Keratinocyte (primary cell): Measurements from ENCODE around the gene TMEM33.

Source experiments
- EZH2 ChIP-seq: IDR thresholded peaks from one replicate; pipeline ENCODE4 v1.6.1; 2012; ENCODE audit warnings: inconsistent platforms, mild to moderate bottlenecking, low read length, moderate library complexity
- TF ChIP-seq, protein P1 (sequence below), 3 experiments: IDR thresholded peaks in 1 of 3; conservative IDR thresholded peaks in 1 of 3; optimal IDR thresholded peaks in 1 of 3; 2 replicates in 2 of 3; 3 replicates in 1 of 3; pipeline versions ENCODE3 to v1.5.1; 2011; ENCODE audit warnings: low read length in 3 of 3, mild to moderate bottlenecking in 3 of 3, moderate library complexity in 2 of 3, control low read depth in 1 of 3, inconsistent platforms in 1 of 3; ENCODE audit not compliant: insufficient read depth in 2 of 3; ENCODE audit errors: extremely low read depth in 1 of 3

DNA sequence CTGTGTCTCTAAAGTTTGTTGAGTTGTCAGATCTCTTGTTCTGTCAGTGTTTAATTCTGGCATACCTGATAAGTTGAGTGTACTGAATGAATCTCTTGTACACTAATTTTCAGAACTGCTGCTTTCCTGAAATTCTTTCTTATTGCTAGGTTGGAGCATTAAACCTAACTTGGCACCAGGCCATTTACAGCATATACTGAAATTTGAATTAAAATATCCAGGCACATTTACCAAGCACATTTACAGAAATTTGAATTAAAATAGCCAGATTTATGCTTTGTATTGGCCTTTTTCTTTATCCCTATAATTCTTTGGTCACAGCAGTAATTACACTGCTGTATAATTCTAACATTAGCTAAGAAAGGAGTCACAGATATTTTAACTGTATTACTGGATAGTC is 8.9 kb downstream of the TMEM33 start:
- TF ChIP-seq, protein P1, sequence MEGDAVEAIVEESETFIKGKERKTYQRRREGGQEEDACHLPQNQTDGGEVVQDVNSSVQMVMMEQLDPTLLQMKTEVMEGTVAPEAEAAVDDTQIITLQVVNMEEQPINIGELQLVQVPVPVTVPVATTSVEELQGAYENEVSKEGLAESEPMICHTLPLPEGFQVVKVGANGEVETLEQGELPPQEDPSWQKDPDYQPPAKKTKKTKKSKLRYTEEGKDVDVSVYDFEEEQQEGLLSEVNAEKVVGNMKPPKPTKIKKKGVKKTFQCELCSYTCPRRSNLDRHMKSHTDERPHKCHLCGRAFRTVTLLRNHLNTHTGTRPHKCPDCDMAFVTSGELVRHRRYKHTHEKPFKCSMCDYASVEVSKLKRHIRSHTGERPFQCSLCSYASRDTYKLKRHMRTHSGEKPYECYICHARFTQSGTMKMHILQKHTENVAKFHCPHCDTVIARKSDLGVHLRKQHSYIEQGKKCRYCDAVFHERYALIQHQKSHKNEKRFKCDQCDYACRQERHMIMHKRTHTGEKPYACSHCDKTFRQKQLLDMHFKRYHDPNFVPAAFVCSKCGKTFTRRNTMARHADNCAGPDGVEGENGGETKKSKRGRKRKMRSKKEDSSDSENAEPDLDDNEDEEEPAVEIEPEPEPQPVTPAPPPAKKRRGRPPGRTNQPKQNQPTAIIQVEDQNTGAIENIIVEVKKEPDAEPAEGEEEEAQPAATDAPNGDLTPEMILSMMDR (optimal IDR thresholded peaks at IDR 0.05 in 1 of 3, IDR thresholded peaks at IDR 0.05 in 1 of 3, conservative IDR thresholded peaks at IDR 0.05 in 1 of 3; ENCODE audit: extremely low read depth in 1 of 3, insufficient read depth in 2 of 3, low read length in 3 of 3): no peak
- TF ChIP-seq EZH2: no peak
